ENCODE results near the gene TMEM134. TPM values are rescaled to one million over a fixed set of nuclear protein-coding genes. Genes with fewer than 3 reads are reported as not detected.

TMEM134 gene
- total and polyA plus RNA-seq, 11 donors: 67.0 to 146 (median 83.6) TPM

- WGBS, 4 donors: 0 to 1% (median 1%) methylated on average over 40 to 97 of the region's 97 CpGs
- Histone ChIP-seq H3K4me1 (peaks cover 3 to 56% (median 37%) of the 10 kb centered on the region in 12 donors), H3K4me3 (peak overlapping the region; percentile 32 to 89 (median 64)), H3K36me3 (no peaks in the 10 kb centered on the region), H3K27me3 (peaks cover 0 to 1% (median 0%) of the 10 kb centered on the region in 9 donors), H3K27ac (peak overlapping the region; percentile 79 to 97 (median 92)), H3K9me3 (no peaks in the 10 kb centered on the region)
- DNase-seq: peak; percentile 96 to 99 (median 97)
- intact Hi-C loops (cut with DNase I): loop anchor here in 3 of 10 donors (2.0 to 5.0 kb wide), 3 partner anchors 18 to 88 kb away; partner anchors contain the start of gene CDK2AP2 (in 1 of the 3)
- peak; percentile 91 to 93 (median 92) for ATAC-seq
- peak in 1 of 2 donors; percentile 81 for TF ChIP-seq POLR2A (IDR thresholded peaks at IDR 0.05)
- no peak for TF ChIP-seq CTCF (IDR thresholded peaks at IDR 0.05)
Observed at GRCh38 chr11:67420646-67421429, 48.2 kb downstream of the TMEM134 start.

GRCh38 chr11:67420147-67420645 is 48.9 kb downstream of the TMEM134 start:
- Histone ChIP-seq H3K27me3 (peaks cover 0 to 8% (median 0%) of the 10 kb centered on the region in 9 donors), H3K4me1 (peaks cover 3 to 63% (median 41%) of the 10 kb centered on the region in 12 donors), H3K36me3 (no peaks in the 10 kb centered on the region), H3K27ac (peak overlapping the region; percentile 79 to 97 (median 92)), H3K4me3 (peak overlapping the region; percentile 32 to 89 (median 64)), H3K9me3 (no peaks in the 10 kb centered on the region)
- TF ChIP-seq POLR2A (IDR thresholded peaks at IDR 0.05): no peak
- WGBS, 4 donors: 26 to 40% (median 37%) methylated on average over 10 to 15 of the region's 15 CpGs
- DNase-seq (no peak), ATAC-seq (no peak)
- intact Hi-C loops (cut with DNase I): loop anchor here in 3 of 10 donors (2.0 to 5.0 kb wide), 3 partner anchors 17 to 89 kb away; partner anchors contain the start of gene CDK2AP2 (in 1 of the 3)

GRCh38 chr11:67419325-67420049 is 49.6 kb downstream of the TMEM134 start:
- DNase-seq (no peak), ATAC-seq (no peak)
- peak overlapping the region in 4 of 12 donors; percentile 22 to 57 (median 24) for H3K4me3 ChIP-seq
- TF ChIP-seq CTCF (IDR thresholded peaks at IDR 0.05) (no peak), POLR2A (IDR thresholded peaks at IDR 0.05) (no peak)
- peaks cover 0 to 14% (median 0%) of the 10 kb centered on the region in 9 donors for H3K27me3 ChIP-seq
- H3K4me1 ChIP-seq: peaks cover 3 to 67% (median 43%) of the 10 kb centered on the region in 12 donors
- no peaks in the 10 kb centered on the region for H3K9me3 ChIP-seq
- peak overlapping the region in 11 of 12 donors; percentile 73 to 96 (median 92) for H3K27ac ChIP-seq
- 87 to 93% (median 93%) methylated on average over 13 to 21 of the region's 21 CpGs for WGBS, 4 donors
- no peaks in the 10 kb centered on the region for H3K36me3 ChIP-seq
- intact Hi-C loops (cut with DNase I): loop anchor here in 3 of 10 donors (2.0 to 5.0 kb wide), 3 partner anchors 17 to 89 kb away; partner anchors contain the start of gene CDK2AP2 (in 1 of the 3)

GRCh38 chr11:67418476-67419281 is 50.4 kb downstream of the TMEM134 start:
- peaks cover 3 to 67% (median 43%) of the 10 kb centered on the region in 12 donors for H3K4me1 ChIP-seq
- peak overlapping the region in 5 of 12 donors; percentile 5 to 25 (median 22) for H3K4me3 ChIP-seq

More at GRCh38 chr11:67418476-67419281, 50.4 kb downstream of the TMEM134 start:
- WGBS, 4 donors: 41 to 62% (median 45%) methylated on average over 17 to 26 of the region's 26 CpGs
- peak; percentile 7 to 72 (median 18) for ATAC-seq
- Histone ChIP-seq H3K27me3 (peaks cover 0 to 20% (median 0%) of the 10 kb centered on the region in 9 donors), H3K27ac (peak overlapping the region; percentile 28 to 96 (median 87)), H3K9me3 (no peaks in the 10 kb centered on the region), H3K36me3 (no peaks in the 10 kb centered on the region)
- intact Hi-C loops (cut with DNase I): no loop called here
- DNase-seq: peak in 4 of 5 donors; percentile 58 to 80 (median 65)
- TF ChIP-seq CTCF (IDR thresholded peaks at IDR 0.05) (no peak), POLR2A (IDR thresholded peaks at IDR 0.05) (no peak)

Measured in heart left ventricle (tissue), 16 donors.